Adrenal gland (tissue), 5 donors: Measurements from ENCODE around the gene KTN1.

Experiments
- CTCF ChIP-seq, 6 experiments: fragments of 450-650 bp in 4 of 6; fragments of 200-600 bp in 2 of 6; sonication (generic) in 1 of 6; IDR thresholded peaks; 1 replicate in 5 of 6; 2 replicates in 1 of 6; pipeline versions ENCODE4 v1.5.1 to v1.8.0; 2016 to 2021; ENCODE audit warnings: antibody characterized with exemption in 6 of 6, mild to moderate bottlenecking in 2 of 6, moderate library complexity in 1 of 6
- POLR2A ChIP-seq, 2 donors: fragments of 450-650 bp; IDR thresholded peaks; one replicate each; pipeline ENCODE4 v1.6.1; 2017; ENCODE audit warnings: antibody characterized with exemption in 2 of 2, mild to moderate bottlenecking in 2 of 2, moderate library complexity in 1 of 2
- donor health status: DM: no; HTN: no; CAD: no.

GRCh38 chr14:55641290-55641689 is 61.3 kb downstream of the KTN1 start:
- TF ChIP-seq CTCF (IDR thresholded peaks at IDR 0.05) (no peak), POLR2A (IDR thresholded peaks at IDR 0.05) (no peak)
